GM21737 (cell line): ENCODE measurements around the gene AKR1C8.
"Not testable (repeated sequence)": the region's sequence is repeated elsewhere in the genome, so short reads cannot be mapped to it uniquely, and the experiment has no call there.

Experiments used
- ATAC-seq: cut with Tn5 transposase; IDR thresholded peaks from one replicate; pipeline ENCODE4 v1.9.1; 2021; ENCODE audit warnings: mild to moderate bottlenecking, moderate library complexity; ENCODE audit not compliant: unreplicated experiment

The AKR1C8 gene

DNA sequence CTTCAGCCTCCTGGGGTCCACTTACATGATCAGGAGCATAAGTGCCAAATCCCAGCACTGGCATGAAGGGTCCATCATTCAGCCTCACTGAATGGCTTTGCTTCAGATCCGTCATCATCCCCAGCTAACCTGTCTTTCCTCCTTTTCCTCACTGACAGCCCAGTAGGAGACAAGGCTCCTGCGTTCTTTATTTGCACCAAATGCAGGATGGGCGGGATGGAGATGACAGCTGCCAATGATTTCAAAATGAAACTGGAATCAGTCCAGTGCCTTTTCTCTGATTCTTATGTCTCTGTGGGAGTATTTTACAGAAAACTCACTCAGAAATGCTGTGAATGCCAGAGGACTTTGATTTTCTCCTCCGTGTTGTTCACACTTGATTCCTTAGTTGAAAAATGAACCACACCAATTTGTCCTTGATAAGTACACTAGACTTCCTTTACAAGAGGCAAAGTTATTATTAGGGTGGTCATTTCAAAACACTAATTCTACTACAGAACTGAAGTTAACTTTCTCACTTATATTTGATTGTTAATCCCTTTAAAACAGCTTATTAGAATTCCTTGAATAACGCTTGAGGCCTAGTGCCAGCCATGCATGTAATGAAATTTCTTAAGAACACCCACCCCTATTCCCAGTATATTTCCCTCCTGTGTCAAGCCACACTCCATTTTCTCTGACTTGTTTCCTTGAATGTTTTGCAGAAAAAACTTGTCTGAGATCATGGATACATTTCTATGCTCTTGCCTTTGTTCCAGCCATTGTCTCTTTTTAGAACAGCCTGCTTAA, at the start of gene AKR1C8:
Gene AKR1C8 (minus strand): TSS at position 164 of the 789 bp plus-strand sequence. CDS start 46 bp downstream, at position 118.
- ATAC-seq, result no peak

DNA sequence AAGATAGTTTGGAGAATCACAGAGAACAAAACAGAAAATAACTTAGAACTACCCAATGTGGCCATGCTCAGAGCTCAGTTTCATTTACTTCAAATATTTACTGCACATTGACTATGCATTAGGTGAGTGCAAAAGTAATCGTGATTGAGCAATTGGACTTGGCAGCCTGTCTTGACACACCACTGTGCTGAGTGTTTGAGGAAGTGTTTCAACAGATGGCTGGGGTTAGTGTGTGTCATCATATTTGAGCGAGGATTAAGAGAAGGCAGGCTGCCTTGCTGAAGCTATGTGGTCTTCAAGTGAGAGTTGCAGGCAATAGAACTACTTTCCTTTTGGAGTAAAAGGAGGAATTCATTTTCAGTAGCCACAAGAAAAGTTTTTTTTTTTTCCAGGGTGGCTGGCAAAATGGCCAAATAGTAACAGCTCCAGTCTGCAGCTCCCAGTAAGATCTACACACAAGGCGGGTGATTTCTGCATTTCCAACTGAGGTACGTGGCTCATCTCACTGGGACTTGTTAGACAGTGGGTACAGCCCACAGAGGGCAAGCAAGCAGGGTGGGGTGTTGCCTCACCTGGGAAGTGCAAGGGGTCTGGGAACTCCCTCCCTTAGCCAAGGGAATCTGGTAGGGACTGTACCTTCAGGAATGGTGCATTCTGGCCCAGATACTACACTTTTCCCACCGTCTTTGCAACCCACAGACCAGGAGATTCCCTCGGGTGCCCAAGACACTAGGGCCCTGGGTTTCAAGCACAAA, 49.3 kb upstream of the AKR1C8 start:
- ATAC-seq, result no peak

DNA sequence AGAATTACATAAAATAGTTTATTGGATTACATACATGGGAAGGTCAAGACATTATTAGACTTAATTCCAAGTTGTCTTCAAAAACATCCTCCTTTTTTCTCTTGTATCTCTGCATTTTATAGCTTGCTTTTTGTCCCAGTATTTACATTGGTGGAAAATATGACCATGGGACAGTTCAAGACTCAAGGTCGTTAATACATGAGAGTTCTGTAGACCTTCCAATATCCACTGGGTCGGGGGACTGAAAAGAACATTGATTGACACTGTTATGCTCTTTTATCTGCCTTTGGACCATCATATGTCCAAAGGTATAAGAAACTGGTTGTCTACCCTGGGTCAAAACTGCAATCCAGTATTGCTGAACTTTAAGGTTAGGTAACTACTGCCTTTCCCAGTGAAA, 48.4 kb upstream of the AKR1C8 start:
- ATAC-seq, result no peak

DNA sequence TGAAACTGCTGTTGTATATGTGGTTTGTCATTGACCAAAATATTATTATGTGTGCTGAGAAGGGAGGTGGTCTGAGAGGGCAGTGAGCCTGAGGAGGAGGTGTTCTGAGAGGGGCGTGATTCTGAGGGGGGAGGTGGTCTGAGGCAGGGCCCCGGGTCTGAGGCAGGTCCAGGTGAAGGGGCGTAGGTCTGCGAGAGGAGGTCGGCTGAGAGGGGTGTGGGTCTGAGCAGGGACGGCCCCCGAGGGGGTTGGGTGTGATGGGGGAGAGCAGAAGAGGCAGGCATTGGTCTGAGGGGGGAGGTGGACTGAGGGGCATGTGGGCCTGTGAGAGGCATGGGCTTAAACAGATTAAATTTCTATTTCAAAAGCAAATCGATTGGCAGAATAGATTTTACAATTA, 44.1 kb upstream of the AKR1C8 start:
- no peak for ATAC-seq

DNA sequence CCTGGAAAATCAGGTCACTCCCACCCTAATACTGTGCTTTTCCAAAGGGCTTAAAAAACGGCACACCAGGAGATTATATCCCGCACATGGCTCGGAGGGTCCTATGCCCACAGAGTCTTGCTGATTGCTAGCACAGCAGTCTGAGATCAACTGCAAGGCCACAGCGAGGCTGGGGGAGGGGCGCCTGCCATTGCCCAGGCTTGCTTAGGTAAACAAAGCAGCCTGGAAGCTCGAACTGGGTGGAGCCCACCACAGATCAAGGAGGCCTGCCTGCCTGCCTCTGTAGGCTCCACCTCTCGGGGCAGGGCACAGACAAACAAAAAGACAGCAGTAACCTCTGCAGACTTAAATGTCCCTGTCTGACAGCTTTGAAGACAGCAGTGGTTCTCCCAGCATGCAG, 38.0 kb upstream of the AKR1C8 start:
- not testable (repeated sequence) for ATAC-seq

DNA sequence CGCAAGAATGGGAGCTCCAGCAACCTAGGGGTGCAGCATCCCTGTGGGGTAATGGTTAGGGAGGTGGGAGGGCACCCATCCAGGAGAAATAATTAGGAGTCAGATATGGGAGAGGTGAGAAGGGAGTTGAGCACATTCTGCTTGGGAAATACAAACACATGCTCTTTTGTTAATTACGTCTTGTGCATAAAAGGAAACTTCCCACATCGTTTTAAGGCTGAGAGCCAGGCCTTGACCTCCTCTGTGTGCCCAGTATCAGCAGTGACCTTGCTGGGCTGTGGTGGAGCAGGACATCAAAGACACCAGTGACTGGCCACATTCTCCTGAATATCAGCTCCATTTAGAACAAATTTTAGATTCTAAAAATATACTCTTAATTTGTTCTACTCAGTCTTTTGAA, 34.3 kb upstream of the AKR1C8 start:
- ATAC-seq, result no peak

DNA sequence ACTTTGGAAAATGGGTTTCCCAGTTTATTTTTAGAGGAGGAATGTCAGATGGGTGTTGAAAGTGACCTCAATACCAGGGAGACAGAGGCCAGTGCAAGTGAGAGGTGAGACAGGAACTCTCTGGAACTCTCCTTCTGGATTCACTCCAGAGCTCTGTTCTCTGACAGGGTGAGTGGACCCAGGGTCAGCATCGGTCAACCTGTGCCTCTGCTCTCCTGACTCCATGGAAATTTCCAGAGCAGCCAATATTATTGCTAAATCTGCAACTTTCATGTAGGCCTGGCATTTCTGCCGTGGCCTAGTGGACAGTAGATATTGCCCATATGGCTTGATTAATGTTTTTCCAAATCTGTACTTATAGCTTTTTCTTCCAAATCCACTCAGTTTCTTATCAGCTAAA, 31.9 kb upstream of the AKR1C8 start:
- no peak for ATAC-seq

DNA sequence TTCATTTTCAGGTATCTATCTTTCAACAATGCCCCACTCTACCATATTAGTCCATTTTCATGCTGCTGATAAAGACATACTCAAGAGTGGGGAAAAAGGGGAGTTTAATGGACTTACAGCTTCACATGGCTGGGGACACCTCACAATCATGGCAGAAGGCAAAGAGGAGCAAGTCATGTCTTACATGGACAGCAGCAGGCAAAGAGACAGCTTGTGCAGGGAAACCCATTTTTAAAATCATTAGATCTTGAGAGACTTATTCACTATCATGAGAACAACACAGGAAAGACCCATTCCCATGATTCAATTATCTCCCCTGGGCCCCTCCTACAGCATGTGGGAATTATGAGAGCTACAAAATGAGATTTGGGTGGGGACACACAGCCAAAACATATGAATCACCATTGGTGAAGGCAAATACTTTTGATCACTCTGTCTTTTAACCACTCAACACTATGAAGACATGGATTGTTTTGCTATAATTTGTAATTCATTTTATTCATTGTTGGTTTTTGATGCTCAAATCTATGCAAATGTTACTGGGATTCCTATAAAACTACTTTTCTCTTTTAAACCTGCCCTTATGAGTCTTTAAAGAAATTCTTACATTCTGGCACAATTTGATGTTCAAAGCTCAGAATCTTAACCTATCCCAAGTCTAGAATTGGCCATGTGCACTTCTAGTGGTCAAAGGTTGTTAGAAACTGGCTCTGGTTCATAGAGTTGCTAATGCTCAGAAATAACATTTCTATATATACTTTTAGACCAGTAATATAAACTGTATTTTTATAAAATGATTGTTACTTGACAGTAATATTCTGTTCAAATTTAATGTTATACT, 27.0 kb upstream of the AKR1C8 start:
- no peak for ATAC-seq

DNA sequence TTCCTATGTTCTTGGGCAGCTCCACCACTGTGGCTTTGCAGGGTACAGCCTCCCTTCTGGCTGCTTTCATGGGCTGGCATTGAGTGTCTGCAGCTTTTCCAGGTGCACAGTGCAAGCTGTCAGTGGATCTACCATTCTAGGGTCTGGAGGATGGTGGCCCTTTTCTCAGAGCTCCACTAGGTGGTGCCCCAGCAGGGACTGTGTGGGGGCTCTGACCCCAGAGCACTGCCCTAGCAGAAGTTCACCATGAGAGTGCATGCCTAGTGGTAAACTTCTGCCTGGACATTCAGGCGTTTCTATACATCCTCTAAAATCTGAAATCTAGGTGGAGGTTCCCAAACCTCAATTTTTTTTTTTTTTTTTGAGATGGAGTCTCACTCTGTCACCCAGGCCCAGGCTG, 25.3 kb upstream of the AKR1C8 start:
- ATAC-seq, result not testable (repeated sequence)

DNA sequence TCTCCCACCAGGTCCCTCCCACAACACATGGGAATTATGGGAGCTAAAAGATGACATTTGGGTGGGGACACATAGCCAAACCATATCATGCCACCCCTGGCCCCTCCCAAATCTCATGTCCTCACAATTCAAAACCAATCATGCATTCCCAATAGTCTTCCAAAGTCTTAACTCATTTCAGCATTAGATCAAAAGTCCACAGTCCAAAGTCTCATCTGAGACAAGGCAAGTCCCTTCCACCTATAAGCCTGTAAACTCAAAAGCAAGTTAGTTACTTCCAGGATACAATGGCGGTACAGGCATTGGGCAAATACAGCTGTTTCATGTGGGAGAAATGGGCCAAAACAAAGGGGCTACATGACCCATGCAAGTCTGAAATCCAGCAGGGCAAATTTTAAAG, 24.8 kb upstream of the AKR1C8 start:
- not testable (repeated sequence) for ATAC-seq

DNA sequence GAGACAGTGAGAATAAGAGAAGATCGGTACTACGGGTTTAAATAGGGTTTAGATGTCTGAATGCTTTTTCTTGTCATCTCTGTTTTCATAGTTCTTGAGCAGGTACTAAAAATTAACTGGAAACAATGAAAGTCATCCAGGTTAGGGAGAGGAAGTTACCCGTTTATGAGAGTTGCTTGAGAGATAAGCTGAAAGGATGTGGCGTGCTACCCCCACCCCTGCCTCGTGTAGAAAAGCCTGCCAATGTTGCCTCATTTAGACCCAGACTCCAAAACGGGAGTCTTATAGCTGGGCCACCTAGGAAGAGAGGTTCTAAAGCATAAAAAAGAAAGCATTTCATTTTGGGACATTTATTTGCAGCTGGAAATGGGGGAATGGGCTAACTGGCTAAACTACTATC, 21.8 kb upstream of the AKR1C8 start:
- no peak for ATAC-seq

DNA sequence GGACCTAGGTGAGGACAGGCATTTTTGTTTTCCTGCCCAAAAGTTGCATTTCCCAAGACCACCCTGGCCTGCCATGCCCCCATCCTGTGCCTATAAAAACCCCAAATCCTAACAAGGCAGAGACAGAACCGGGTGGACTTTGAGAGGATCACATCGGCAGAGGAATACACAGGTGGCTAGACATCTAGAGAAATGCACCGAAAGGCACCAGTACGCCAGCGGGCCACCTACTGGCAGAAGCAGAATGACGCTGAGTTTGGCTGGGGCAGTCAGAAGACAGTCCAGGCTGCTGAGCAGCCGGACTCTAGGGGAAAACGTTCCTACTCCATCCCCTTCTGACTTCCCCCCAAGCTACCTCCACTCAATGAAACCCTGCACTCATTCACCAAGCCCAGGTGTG, 14.4 kb upstream of the AKR1C8 start:
- ATAC-seq, result no peak

DNA sequence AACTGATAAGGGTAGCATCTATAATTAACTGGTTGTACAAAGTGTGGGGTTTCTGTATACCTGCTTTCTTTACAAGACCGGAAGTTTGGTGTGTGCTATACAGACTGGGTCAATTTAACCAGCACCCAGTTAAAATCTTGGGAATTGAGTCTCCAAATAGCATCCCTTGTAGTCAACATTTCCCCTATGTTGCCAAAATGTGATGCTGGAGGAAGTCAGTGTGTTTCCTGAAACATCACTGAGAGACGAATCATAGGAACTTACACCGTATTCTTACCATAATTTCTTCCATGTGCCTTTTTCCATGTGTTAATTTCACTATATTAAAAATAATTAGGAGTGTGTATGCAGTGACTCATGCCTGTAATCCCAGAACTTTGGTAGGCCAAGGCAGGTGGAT, 13.4 kb upstream of the AKR1C8 start:
- no peak for ATAC-seq

DNA sequence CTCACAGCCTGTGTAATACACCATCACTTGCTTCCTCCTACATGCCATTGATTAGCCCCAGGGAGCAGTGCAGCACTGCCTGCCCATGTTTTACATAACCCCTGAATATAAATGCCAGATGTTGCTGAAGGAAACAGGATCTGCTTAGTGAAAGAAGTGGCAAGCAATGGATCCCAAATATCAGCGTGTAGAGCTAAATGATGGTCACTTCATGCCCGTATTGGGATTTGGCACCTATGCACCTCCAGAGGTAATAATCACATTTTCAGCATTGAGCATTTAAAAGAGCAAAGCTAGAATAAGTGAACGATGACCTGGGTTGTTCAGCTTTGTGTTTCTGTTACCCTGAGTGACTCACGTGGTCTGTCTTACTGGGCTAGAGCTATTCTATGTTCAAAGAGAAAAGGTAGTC, 11.8 kb upstream of the AKR1C8 start, which contains the start of gene AKR1C4:
Gene AKR1C4 (plus strand): TSS at position 136 of the 412 bp plus-strand sequence. CDS start 31 bp downstream, at position 167.
- no peak for ATAC-seq

DNA sequence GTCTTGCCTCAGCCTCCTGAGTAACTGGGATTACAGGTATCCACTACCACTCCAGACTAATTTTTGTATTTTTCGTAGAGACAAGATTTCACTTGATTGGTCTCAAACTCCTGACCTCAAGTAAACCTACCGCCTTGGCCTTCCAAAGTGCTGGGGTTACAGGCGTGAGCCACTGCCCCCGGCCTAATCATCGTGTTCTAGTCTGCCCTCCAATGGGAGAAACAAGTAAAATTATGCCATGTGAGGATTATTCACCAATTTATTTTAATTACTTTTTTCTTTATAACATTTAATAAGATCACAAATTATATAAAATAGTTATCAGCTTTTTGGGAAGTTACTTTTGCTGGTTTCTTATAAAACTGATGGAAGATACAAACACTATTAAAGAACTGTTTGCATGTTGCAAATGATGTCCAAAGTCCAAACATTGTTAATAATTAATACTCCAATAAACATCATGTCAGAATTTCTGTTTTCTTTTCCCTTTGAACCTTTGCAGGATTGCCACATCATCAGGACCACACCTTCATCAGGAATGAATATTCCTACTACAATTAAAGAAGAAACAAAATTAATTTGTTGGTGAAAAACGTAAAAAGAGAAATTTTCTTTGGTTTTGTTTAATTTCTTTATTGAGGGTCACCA, 10.9 kb upstream of the AKR1C8 start:
- ATAC-seq, result no peak

DNA sequence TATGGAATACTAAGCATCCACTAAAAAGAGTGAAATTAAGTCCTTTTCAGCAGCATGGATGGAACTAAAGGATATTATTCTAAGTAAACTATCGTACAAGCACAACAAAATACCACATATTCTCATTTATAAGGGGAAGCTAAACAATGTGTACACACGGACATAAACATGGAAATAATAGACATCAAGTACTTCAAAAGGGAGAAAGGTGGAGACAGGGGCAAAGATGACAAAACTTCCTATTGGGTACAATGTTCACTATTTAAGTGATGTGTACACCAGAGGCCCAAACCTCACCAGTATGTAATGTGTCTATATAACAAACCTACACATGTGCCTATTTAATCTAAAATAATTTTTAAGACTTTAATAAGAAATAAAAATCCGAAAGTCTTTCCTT, 9.5 kb upstream of the AKR1C8 start:
- no peak for ATAC-seq

DNA sequence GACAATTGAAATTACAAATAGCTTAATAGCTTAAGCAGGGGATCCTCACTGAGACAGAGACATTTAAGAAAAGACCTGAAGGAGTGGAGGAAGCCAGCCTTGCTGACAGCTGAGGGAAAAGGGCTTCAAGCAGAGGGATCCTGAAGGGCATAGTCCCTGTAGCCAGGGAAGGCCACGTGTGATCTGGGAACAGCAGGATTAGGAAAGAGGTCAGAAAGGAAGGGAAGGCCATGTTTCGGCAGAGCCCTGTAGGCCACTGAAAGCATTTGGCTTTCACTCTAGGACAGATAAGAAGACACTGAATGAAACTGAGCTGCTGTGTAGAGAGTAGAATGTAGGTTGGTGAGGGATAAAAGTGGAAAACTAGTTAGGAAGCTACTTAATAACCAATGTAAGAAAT, 3.4 kb upstream of the AKR1C8 start:
- no peak for ATAC-seq

DNA sequence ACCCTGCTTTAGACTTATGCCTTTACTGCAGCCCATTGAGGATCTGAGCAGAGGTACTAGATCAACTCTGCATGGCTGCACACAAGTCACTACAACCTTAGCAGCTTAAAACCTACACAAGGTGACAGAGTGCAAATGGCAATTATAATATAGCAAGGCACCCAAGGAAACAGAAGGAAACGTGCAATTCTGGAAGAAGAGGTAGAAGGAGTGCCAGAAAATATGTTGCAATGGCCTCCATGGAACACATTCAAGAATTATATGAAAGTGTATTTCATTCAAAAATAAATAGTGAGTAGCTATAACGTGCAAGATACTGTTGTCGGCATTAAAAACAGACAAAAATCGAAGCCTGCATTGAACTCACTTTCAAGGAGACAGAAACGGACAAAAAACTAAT, 2.9 kb upstream of the AKR1C8 start:
- no peak for ATAC-seq

DNA sequence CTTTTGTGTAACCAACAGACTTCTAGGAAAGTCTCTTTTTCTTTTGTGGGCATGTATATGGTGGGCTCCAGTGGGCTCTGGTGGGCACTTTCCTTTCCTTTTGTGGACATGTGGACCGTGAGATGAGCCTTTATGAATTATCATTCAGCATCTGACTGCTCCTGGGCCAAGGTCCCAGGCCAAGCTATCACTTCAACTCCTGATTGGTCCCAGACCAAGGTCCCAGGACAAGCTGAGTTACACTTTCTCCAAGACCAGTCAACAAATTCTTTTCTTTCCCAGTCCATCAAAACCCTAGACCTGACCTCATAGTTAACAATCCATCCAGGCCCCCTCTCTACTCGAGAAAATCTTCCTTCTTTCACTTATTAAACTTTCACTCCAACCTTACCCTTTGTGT, 1.0 kb downstream of the AKR1C8 start:
- ATAC-seq, result no peak

DNA sequence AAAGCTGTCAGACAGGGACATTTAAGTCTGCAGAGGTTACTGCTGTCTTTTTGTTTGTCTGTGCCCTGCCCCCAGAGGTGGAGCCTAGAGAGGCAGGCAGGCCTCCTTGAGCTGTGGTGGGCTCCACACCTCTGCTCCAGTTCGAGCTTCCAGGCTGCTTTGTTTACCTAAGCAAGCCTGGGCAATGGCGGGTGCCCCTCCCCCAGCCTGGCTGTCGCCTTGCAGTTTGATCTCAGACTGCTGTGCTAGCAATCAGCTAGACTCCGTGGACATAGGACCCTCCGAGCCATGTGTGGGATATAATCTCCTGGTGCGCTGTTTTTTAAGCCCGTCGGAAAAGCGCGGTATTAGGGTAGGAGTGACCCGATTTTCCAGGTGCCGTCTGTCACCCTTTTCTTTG, 4.4 kb downstream of the AKR1C8 start:
- ATAC-seq, result not testable (repeated sequence)

DNA sequence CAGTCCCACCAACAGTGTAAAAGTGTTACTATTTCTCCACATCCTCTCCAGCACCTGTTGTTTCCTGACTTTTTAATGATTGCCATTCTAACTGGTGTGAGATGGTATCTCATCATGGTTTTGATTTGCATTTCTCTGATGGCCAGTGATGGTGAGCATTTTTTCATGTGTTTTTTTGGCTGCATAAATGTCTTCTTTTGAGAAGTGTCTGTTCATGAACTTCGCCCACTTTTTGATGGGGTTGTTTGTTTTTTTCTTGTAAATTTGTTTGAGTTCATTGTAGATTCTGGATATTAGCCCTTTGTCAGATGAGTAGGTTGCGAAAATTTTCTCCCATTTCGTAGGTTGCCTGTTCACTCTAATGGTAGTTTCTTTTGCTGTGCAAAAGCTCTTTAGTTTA, 9.4 kb downstream of the AKR1C8 start:
- ATAC-seq, result not testable (repeated sequence)
